NAMALWA (cell line): Measurements from ENCODE around the gene AGBL4.
A peak's percentile ranks its signal among the peaks of the same experiment; 100 is the strongest.

Source experiments
- DNase-seq: peaks from one replicate; pipeline ENCODE4 v3.0.0-alpha.2; 2015; ENCODE audit warnings: low spot score

Gene AGBL4

GRCh38 chr1:48582408-48582807 is 1441.3 kb downstream of the AGBL4 start:
- DNase-seq, result no peak

- no peak for DNase-seq
Observed at GRCh38 chr1:48581270-48581669, 1442.5 kb downstream of the AGBL4 start.

- DNase-seq, result no peak
Observed at GRCh38 chr1:48576565-48576964, 1447.2 kb downstream of the AGBL4 start.

GRCh38 chr1:48572646-48573258 is 1451.0 kb downstream of the AGBL4 start:
- peak; percentile 63 for DNase-seq

- DNase-seq, result no peak
Observed at GRCh38 chr1:48572134-48572533, 1451.6 kb downstream of the AGBL4 start.

GRCh38 chr1:48571303-48571987 is 1452.3 kb downstream of the AGBL4 start:
- DNase-seq, result no peak

- DNase-seq, result no peak
Observed at GRCh38 chr1:48570568-48570967, 1453.2 kb downstream of the AGBL4 start.

GRCh38 chr1:48568501-48568900 is 1455.3 kb downstream of the AGBL4 start:
- DNase-seq, result no peak

- no peak for DNase-seq
Observed at GRCh38 chr1:48566492-48566891, 1457.3 kb downstream of the AGBL4 start.

- DNase-seq, result no peak
Observed at GRCh38 chr1:48563021-48563420, 1460.7 kb downstream of the AGBL4 start.

- no peak for DNase-seq
Observed at GRCh38 chr1:48561444-48561843, 1462.3 kb downstream of the AGBL4 start.

- no peak for DNase-seq
Observed at GRCh38 chr1:48560577-48560976, 1463.2 kb downstream of the AGBL4 start.

- DNase-seq, result no peak
Observed at GRCh38 chr1:48560116-48560515, 1463.6 kb downstream of the AGBL4 start.

- no peak for DNase-seq
Observed at GRCh38 chr1:48558366-48558765, 1465.4 kb downstream of the AGBL4 start.

- DNase-seq, result no peak
Observed at GRCh38 chr1:48556186-48556850, 1467.4 kb downstream of the AGBL4 start.

- DNase-seq, result no peak
Observed at GRCh38 chr1:48555271-48555670, 1468.5 kb downstream of the AGBL4 start.

GRCh38 chr1:48552903-48553606 is 1470.7 kb downstream of the AGBL4 start:
- DNase-seq, result no peak

- DNase-seq, result peak; percentile 34
Observed at GRCh38 chr1:48552420-48552819, 1471.3 kb downstream of the AGBL4 start.

- DNase-seq, result no peak
Observed at GRCh38 chr1:48548985-48549384, 1474.8 kb downstream of the AGBL4 start.

GRCh38 chr1:48547561-48548220 is 1476.1 kb downstream of the AGBL4 start:
- no peak for DNase-seq

- DNase-seq, result no peak
Observed at GRCh38 chr1:48543854-48544253, 1479.9 kb downstream of the AGBL4 start.

GRCh38 chr1:48540587-48540986 is 1483.2 kb downstream of the AGBL4 start:
- no peak for DNase-seq
